Measurements from ENCODE around the gene UVSSA. TPM values are rescaled to one million over a fixed set of nuclear protein-coding genes. Genes with fewer than 3 reads are reported as not detected.
A peak's percentile ranks its signal among the peaks of the same experiment; 100 is the strongest.

Gene UVSSA
- total and polyA plus RNA-seq, 5 donors from 2014 or later: 2.1 to 42.9 (median 4.0) TPM

DNA sequence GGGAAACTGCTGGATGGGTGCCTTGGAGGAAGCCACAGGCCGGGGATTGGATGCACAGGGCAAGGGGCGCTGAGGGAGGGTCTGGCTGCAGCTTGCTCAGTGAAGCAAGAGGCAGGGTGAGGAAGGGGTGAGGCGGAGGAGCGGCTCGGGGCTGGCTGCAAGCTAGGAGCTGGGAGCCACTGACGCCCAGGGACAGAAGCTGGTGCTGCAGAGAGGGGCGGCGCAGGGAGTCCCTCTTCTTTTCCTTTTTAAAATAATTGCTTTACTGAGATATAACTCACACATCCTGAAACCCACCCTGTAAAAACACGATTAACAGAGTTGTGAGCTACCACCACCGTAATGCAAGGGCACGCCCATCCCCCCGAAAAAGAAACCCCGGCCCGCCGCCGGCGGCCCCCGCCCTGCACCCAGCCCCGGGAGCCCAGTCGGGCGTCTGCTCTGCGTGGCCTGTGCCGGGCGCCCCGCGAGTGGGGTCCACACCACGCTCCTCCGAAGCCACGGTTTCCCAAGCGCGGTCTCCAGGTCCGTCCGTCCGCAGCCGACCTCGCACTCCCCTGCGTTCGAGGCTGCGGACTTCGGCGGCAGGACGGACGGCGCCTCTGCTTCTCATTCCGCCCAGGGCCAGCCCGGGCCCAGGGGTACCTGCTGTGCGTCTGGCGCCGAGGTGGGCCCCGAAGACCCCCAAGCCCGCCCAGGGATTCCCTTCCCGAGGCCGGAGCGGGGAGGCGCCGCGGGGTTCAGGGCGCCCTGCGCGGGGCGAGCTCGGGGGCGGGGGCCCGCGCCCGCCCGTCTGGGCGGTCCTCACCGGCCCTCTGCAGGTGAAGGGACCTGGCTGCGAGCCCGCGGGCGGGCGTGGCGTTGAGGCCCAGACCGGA lies 866 bp upstream of the UVSSA start:
- Histone ChIP-seq H3K27ac (ENCODE audit: insufficient read depth, low read length, poor library complexity, severe bottlenecking) (peak overlapping the region; percentile 93), H3K9me3 (ENCODE audit: control insufficient read depth in 2 of 2, low read length in 2 of 2) (no peaks in the 10 kb centered on the region)
- peak overlapping the region; percentile 94 to 98 (median 97) for H3K4me3 Mint-ChIP-seq

DNA sequence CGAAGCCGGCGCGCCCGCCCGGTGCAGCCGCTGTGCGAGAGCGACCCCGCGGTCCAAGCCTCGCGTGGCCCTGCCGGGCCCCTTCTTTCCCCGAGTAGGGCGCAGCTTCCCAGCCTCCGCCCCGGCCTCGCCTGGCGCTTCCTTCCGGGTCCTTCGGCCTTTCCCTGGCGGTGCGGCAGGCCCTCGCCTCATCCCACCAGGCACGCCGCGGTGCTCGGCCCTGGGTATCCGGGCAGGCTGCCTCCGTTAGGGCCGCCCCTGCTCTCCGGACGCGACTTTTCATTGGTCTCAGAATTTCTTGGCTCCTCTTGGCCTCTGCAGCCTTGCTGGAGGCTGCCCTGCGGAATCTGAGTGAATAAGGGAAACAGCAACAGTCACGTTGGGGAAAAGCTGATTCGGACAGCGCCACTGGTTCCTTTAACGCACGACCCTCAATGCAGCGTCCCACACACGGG lies 429 bp downstream of the UVSSA start:
- Mint-ChIP-seq H3K27me3 (no peaks in the 10 kb centered on the region), H3K9me3 (no peaks in the 10 kb centered on the region), H3K27ac (peak overlapping the region; percentile 86 to 93 (median 90)), H3K36me3 (peaks cover 14% of the 10 kb centered on the region), H3K4me3 (peak overlapping the region; percentile 90 to 96 (median 92)), H3K4me1 (peaks cover 12 to 50% (median 30%) of the 10 kb centered on the region in 4 donors)
- no peaks in the 10 kb centered on the region for H3K9me3 ChIP-seq (ENCODE audit: control insufficient read depth in 2 of 2, low read length in 2 of 2)
- ATAC-seq (ENCODE audit: low read depth in 2 of 2) (peak in 1 of 2 donors; percentile 2), DNase-seq (peak in 1 of 3 donors; percentile 63)
- peaks cover 26% of the 10 kb centered on the region for H3K4me1 ChIP-seq (ENCODE audit: control insufficient read depth, insufficient read depth, low read length, poor library complexity, severe bottlenecking)
- peak overlapping the region; percentile 93 for H3K27ac ChIP-seq (ENCODE audit: insufficient read depth, low read length, poor library complexity, severe bottlenecking)
- no peaks in the 10 kb centered on the region for H3K27me3 ChIP-seq (ENCODE audit: control insufficient read depth, insufficient read depth, low read length)
- peak overlapping the region; percentile 77 for H3K4me3 ChIP-seq (ENCODE audit: low read depth, low read length)
- H3K36me3 ChIP-seq (ENCODE audit: control insufficient read depth, insufficient read depth, low read length): peaks cover 3% of the 10 kb centered on the region

More for the DNA sequence above, 866 bp upstream of the UVSSA start:
- H3K9me3 Mint-ChIP-seq: no peaks in the 10 kb centered on the region
- ATAC-seq (ENCODE audit: low read depth in 2 of 2) (peak; percentile 5 to 10), DNase-seq (peak; percentile 32 to 62 (median 60))
- peak overlapping the region; percentile 61 to 96 (median 95) for H3K27ac Mint-ChIP-seq
- no peaks in the 10 kb centered on the region for H3K27me3 Mint-ChIP-seq
- H3K4me1 Mint-ChIP-seq: peaks cover 12 to 41% (median 26%) of the 10 kb centered on the region in 4 donors
- peaks cover 8% of the 10 kb centered on the region for H3K36me3 Mint-ChIP-seq
- peaks cover 18% of the 10 kb centered on the region for H3K4me1 ChIP-seq (ENCODE audit: control insufficient read depth, insufficient read depth, low read length, poor library complexity, severe bottlenecking)
- H3K4me3 ChIP-seq (ENCODE audit: low read depth, low read length): peak overlapping the region; percentile 66
- H3K36me3 ChIP-seq (ENCODE audit: control insufficient read depth, insufficient read depth, low read length): peaks cover 4% of the 10 kb centered on the region
- H3K27me3 ChIP-seq (ENCODE audit: control insufficient read depth, insufficient read depth, low read length): no peaks in the 10 kb centered on the region

DNA sequence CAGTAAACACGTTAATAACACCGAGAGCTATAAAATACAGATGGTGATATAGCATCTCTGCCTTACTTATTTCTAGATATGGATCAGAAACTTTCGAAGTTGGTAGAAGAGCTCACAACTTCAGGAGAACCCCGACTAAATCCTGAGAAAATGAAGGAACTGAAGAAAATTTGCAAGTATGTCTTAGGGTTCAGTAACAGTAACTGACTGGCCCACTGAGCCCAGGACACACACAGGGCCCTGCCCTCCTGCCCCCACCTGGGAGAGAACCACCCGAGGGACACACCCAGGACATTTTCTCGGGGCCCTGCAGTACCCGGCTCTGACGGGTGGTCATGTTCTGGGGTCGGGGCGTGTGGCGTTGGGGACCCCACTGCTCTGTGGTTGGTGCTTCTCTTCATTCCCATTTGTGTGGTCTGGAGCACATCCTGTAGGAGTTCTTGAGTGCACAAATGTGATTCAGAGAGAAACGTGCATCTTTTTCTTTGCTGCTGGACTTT lies 1.1 kb downstream of the UVSSA start:
- Histone ChIP-seq H3K4me1 (ENCODE audit: control insufficient read depth, insufficient read depth, low read length, poor library complexity, severe bottlenecking) (peaks cover 26% of the 10 kb centered on the region), H3K36me3 (ENCODE audit: control insufficient read depth, insufficient read depth, low read length) (no peaks in the 10 kb centered on the region), H3K4me3 (ENCODE audit: low read depth, low read length) (peak overlapping the region; percentile 77), H3K27me3 (ENCODE audit: control insufficient read depth, insufficient read depth, low read length) (no peaks in the 10 kb centered on the region), H3K9me3 (ENCODE audit: control insufficient read depth in 2 of 2, low read length in 2 of 2) (no peaks in the 10 kb centered on the region), H3K27ac (ENCODE audit: insufficient read depth, low read length, poor library complexity, severe bottlenecking) (peak overlapping the region; percentile 93)
- DNase-seq (no peak), ATAC-seq (ENCODE audit: low read depth in 2 of 2) (no peak)
- Mint-ChIP-seq H3K4me3 (peak overlapping the region; percentile 90 to 96 (median 92)), H3K27me3 (no peaks in the 10 kb centered on the region), H3K9me3 (no peaks in the 10 kb centered on the region), H3K27ac (peak overlapping the region; percentile 86 to 93 (median 90)), H3K4me1 (peaks cover 12 to 50% (median 30%) of the 10 kb centered on the region in 4 donors), H3K36me3 (peaks cover 14% of the 10 kb centered on the region)

DNA sequence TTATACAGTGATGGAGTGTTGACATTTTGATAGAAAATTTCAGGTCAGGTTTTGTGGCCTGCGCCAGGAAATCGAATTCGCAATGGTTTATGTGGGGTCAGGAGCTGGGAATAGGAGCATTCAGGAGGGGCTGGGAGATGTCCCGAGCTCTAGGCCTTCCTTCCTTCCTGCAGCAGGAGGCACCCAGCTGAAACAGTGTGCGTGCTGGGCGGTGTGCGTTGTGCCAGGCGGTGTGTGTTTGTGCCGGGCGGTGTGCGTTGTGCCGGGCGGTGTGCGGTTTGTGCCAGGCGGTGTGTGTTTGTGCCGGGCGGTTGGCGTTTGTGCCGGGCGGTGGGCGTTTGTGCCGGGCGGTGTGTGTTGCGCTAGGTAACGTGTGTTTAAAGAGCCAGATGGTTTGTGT lies 1.7 kb downstream of the UVSSA start:
- Histone ChIP-seq H3K27me3 (ENCODE audit: control insufficient read depth, insufficient read depth, low read length) (no peaks in the 10 kb centered on the region), H3K27ac (ENCODE audit: insufficient read depth, low read length, poor library complexity, severe bottlenecking) (peak overlapping the region; percentile 93), H3K36me3 (ENCODE audit: control insufficient read depth, insufficient read depth, low read length) (no peaks in the 10 kb centered on the region), H3K4me3 (ENCODE audit: low read depth, low read length) (no peak overlapping the region), H3K9me3 (ENCODE audit: control insufficient read depth in 2 of 2, low read length in 2 of 2) (no peaks in the 10 kb centered on the region), H3K4me1 (ENCODE audit: control insufficient read depth, insufficient read depth, low read length, poor library complexity, severe bottlenecking) (peaks cover 26% of the 10 kb centered on the region)
- peak overlapping the region in 2 of 3 donors; percentile 86 to 93 for H3K27ac Mint-ChIP-seq
- ATAC-seq (ENCODE audit: low read depth in 2 of 2): no peak
- DNase-seq: no peak
- H3K9me3 Mint-ChIP-seq: no peaks in the 10 kb centered on the region
- H3K4me1 Mint-ChIP-seq: peaks cover 12 to 50% (median 30%) of the 10 kb centered on the region in 4 donors
- H3K27me3 Mint-ChIP-seq: no peaks in the 10 kb centered on the region
- H3K4me3 Mint-ChIP-seq: peak overlapping the region; percentile 58 to 96 (median 83)
- peaks cover 14% of the 10 kb centered on the region for H3K36me3 Mint-ChIP-seq

DNA sequence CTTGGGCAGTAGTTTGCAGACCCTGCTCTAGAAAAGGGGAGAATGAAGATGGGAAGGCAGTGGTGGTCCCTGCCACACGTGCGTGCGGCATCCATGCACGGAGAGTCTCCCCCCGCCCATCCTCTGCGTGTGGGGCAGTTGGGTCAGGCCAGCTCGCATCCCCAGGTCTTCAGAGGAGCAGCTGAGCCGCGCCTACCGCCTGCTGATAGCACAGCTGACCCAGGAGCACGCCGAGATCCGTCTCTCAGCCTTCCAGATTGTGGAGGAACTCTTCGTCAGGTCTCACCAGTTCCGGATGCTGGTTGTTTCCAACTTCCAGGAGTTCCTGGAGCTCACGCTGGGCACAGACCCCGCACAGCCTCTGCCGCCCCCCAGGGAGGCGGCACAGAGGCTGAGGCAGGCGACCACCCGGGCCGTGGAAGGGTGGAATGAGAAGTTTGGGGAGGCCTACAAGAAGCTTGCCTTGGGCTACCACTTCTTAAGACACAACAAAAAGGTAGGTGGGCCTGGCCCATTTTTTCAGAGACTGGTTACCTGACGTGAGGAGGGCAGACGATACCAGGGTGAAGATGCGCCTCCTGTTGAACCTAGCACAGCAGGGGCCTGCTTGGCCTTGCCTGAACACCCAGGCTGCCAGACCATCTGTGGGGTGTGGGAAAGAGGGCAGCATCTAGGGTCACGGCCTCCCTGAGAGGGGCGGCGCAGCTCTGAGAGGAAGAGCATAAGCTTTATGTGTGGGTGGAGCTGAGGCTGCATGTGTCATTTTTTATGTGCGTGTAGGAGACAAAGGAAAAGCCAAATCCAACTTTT lies 2.6 kb downstream of the UVSSA start:
- Mint-ChIP-seq H3K4me1 (peaks cover 10 to 47% (median 28%) of the 10 kb centered on the region in 4 donors), H3K9me3 (no peaks in the 10 kb centered on the region)
- no peak for DNase-seq

DNA sequence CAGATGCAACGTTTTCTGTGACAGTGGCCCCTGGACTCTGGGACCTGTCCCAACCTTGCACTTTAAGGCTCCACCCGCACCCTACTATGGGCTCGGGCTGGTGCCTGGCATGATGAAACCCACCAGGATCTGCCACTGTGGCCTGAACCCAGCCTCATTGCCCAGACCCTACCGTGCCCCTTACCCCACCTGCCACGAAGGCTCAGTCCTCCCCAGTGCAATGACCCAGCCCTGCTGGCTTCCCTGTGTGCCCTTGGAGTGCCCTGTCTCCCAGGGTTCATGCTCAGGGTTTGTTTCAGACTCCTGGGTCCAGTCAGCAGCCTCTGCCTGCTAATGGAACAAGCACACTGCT lies 3.1 kb downstream of the UVSSA start:
- Histone ChIP-seq H3K4me1 (ENCODE audit: control insufficient read depth, insufficient read depth, low read length, poor library complexity, severe bottlenecking) (peaks cover 26% of the 10 kb centered on the region), H3K27ac (ENCODE audit: insufficient read depth, low read length, poor library complexity, severe bottlenecking) (no peak overlapping the region), H3K4me3 (ENCODE audit: low read depth, low read length) (no peak overlapping the region), H3K9me3 (ENCODE audit: control insufficient read depth in 2 of 2, low read length in 2 of 2) (no peaks in the 10 kb centered on the region), H3K36me3 (ENCODE audit: control insufficient read depth, insufficient read depth, low read length) (peaks cover 3% of the 10 kb centered on the region), H3K27me3 (ENCODE audit: control insufficient read depth, insufficient read depth, low read length) (no peaks in the 10 kb centered on the region)
- H3K36me3 Mint-ChIP-seq: peaks cover 18% of the 10 kb centered on the region
- H3K4me1 Mint-ChIP-seq: peaks cover 5 to 42% (median 24%) of the 10 kb centered on the region in 4 donors
- H3K27me3 Mint-ChIP-seq: no peaks in the 10 kb centered on the region
- ATAC-seq (ENCODE audit: low read depth in 2 of 2) (no peak), DNase-seq (no peak)
- H3K4me3 Mint-ChIP-seq: peak overlapping the region in 2 of 4 donors; percentile 58 to 70
- no peak overlapping the region for H3K27ac Mint-ChIP-seq
- no peaks in the 10 kb centered on the region for H3K9me3 Mint-ChIP-seq

More for the DNA sequence above, 2.6 kb downstream of the UVSSA start:
- ATAC-seq (ENCODE audit: low read depth in 2 of 2): no peak
- Histone ChIP-seq H3K4me3 (ENCODE audit: low read depth, low read length) (no peak overlapping the region), H3K9me3 (ENCODE audit: control insufficient read depth in 2 of 2, low read length in 2 of 2) (no peaks in the 10 kb centered on the region), H3K27me3 (ENCODE audit: control insufficient read depth, insufficient read depth, low read length) (no peaks in the 10 kb centered on the region), H3K36me3 (ENCODE audit: control insufficient read depth, insufficient read depth, low read length) (peaks cover under 1% of the 10 kb centered on the region), H3K4me1 (ENCODE audit: control insufficient read depth, insufficient read depth, low read length, poor library complexity, severe bottlenecking) (peaks cover 26% of the 10 kb centered on the region), H3K27ac (ENCODE audit: insufficient read depth, low read length, poor library complexity, severe bottlenecking) (no peak overlapping the region)
- peaks cover 17% of the 10 kb centered on the region for H3K36me3 Mint-ChIP-seq
- peak overlapping the region in 2 of 4 donors; percentile 58 to 96 for H3K4me3 Mint-ChIP-seq
- no peaks in the 10 kb centered on the region for H3K27me3 Mint-ChIP-seq
- H3K27ac Mint-ChIP-seq: peak overlapping the region in 1 of 3 donors; percentile 93

DNA sequence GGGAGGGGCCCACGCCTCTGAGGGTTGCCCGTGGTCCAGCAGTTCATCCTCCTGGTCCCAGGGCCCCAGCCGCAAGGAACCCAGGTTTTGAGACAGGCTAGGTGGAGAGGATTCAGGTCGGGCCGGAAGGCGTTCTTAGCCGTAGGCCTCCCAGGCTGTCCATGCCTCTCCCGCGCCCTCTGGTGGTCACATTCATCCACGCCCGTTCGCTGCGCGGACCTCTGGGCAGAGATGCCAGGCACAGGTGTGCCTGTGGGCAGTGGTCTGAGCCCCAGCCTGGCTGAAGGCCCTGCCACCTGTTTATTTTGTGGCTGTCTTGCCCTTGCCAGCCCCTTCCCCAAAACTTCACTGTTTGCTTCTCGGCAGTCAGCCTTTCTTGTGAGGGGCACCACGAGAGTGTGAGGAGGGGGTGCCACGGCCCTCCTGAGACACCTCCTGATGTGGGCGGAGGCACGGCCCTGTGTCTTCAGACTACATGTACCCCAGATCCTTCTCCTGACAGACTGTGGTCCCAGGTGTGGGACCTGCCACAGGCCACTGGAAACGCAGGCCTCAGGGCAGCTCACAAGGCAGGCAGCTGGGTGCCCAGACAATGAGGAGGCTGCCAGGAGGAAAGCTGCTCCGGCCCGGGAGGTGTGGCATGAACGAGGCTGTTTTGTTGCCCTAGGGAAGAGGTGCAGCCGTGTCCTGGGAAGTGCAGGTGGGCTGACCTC lies 5.0 kb downstream of the UVSSA start:
- Mint-ChIP-seq H3K4me1 (peaks cover 5 to 37% (median 22%) of the 10 kb centered on the region in 4 donors), H3K36me3 (peaks cover 21% of the 10 kb centered on the region), H3K9me3 (no peaks in the 10 kb centered on the region), H3K27ac (peak overlapping the region; percentile 85 to 91 (median 86)), H3K27me3 (no peaks in the 10 kb centered on the region), H3K4me3 (peak overlapping the region; percentile 22 to 89 (median 63))
- Histone ChIP-seq H3K4me3 (ENCODE audit: low read depth, low read length) (no peak overlapping the region), H3K9me3 (ENCODE audit: control insufficient read depth in 2 of 2, low read length in 2 of 2) (no peaks in the 10 kb centered on the region), H3K36me3 (ENCODE audit: control insufficient read depth, insufficient read depth, low read length) (peaks cover 3% of the 10 kb centered on the region), H3K4me1 (ENCODE audit: control insufficient read depth, insufficient read depth, low read length, poor library complexity, severe bottlenecking) (peaks cover 17% of the 10 kb centered on the region), H3K27ac (ENCODE audit: insufficient read depth, low read length, poor library complexity, severe bottlenecking) (no peak overlapping the region), H3K27me3 (ENCODE audit: control insufficient read depth, insufficient read depth, low read length) (no peaks in the 10 kb centered on the region)
- DNase-seq: peak; percentile 77 to 88 (median 83)
- peak; percentile 25 to 38 for ATAC-seq (ENCODE audit: low read depth in 2 of 2)
